GM12878 (cell line): ENCODE results near the gene OOSP4B.

Experiments used
- CHD2 ChIP-seq: IDR thresholded peaks from 2 replicates; pipeline ENCODE4 v1.6.1; 2011; ENCODE audit warnings: low read depth, low read length, improper control_type of control experiment, borderline replicate concordance
- CREB1 ChIP-seq: IDR thresholded peaks from 2 replicates; pipeline ENCODE4 v1.6.1; 2012; ENCODE audit warnings: low read depth, mild to moderate bottlenecking, inconsistent platforms
- HDAC6 ChIP-seq: fragments of 200-600 bp; sonication (generic); IDR thresholded peaks from one replicate; pipeline ENCODE4 v1.8.0; 2017; ENCODE audit warnings: antibody characterized with exemption; ENCODE audit not compliant: unreplicated experiment
- NR2C1 ChIP-seq: fragments of 450-650 bp; IDR thresholded peaks from 2 replicates; pipeline ENCODE4 v1.6.1; 2017; ENCODE audit warnings: antibody characterized with exemption, mild to moderate bottlenecking, moderate library complexity
- POLR2A ChIP-seq: IDR thresholded peaks from 2 replicates; pipeline ENCODE4 v1.6.1; 2011; ENCODE audit warnings: low read depth, mild to moderate bottlenecking, low read length
- POLR2AphosphoS5 ChIP-seq: IDR thresholded peaks from 2 replicates; pipeline ENCODE4 v1.6.1; 2011; ENCODE audit warnings: mild to moderate bottlenecking, low read length, inconsistent platforms
- RCOR1 ChIP-seq: conservative IDR thresholded peaks from 2 replicates; pipeline ENCODE4 v1.6.1; 2012; ENCODE audit warnings: low read depth, low read length, improper control_type of control experiment
- SP1 ChIP-seq: IDR thresholded peaks from one replicate; pipeline ENCODE4 v1.6.1; 2011; ENCODE audit warnings: low read depth, low read length

- TF ChIP-seq POLR2A = no peak
- no peak for TF ChIP-seq SP1
- no peak for TF ChIP-seq CHD2
- TF ChIP-seq POLR2AphosphoS5 = no peak
- no peak for TF ChIP-seq HDAC6
- no peak for TF ChIP-seq RCOR1
- TF ChIP-seq NR2C1 = no peak
- no peak for TF ChIP-seq CREB1
Observed at GRCh38 chr11:59981106-59981770, 35.7 kb upstream of the OOSP4B start.
